Mesothelial cell of epicardium (in vitro differentiated cells): ENCODE results near the gene MARK3. TPM values are rescaled to one million over a fixed set of nuclear protein-coding genes. Genes with fewer than 3 reads are reported as not detected.

ENCODE experiments used
- DNase-seq, 2 experiments: peaks; one replicate each; pipeline ENCODE4 v3.0.0; 2021; ENCODE audit warnings: low spot score in 2 of 2; ENCODE audit not compliant: unreplicated experiment in 2 of 2
- H3K27ac Mint-ChIP-seq: 2 replicates; pipeline ENCODE4 v1.8.0; 2021; ENCODE audit warnings: mixed read lengths
- H3K27me3 Mint-ChIP-seq: 2 replicates; pipeline ENCODE4 v1.8.0; 2021; ENCODE audit warnings: low read depth, mixed read lengths
- H3K36me3 Mint-ChIP-seq: 2 replicates; pipeline ENCODE4 v1.8.0; 2021; ENCODE audit warnings: mixed read lengths
- H3K4me1 Mint-ChIP-seq: 2 replicates; pipeline ENCODE4 v1.8.0; 2021; ENCODE audit warnings: mixed read lengths
- H3K4me3 Mint-ChIP-seq: 2 replicates; pipeline ENCODE4 v1.8.0; 2021; ENCODE audit warnings: mild to moderate bottlenecking, moderate library complexity, mixed read lengths
- H3K9me3 Mint-ChIP-seq: 2 replicates; pipeline ENCODE4 v1.8.0; 2021; ENCODE audit warnings: mixed read lengths
- total RNA-seq: library from RNA; stranded (reverse); gene quantifications from 3 replicates; pipeline ENCODE4 v1.2.1, GENCODE V29; 2021
- TF ChIP-seq, protein P1 (sequence below): fragments of 200-600 bp; sonication (generic); IDR thresholded peaks from one replicate; pipeline ENCODE4 v1.5.0; 2021; ENCODE audit warnings: antibody characterized with exemption; ENCODE audit not compliant: unreplicated experiment

Gene MARK3
- total RNA-seq, 1 donor from 2014 or later: 125 TPM

DNA sequence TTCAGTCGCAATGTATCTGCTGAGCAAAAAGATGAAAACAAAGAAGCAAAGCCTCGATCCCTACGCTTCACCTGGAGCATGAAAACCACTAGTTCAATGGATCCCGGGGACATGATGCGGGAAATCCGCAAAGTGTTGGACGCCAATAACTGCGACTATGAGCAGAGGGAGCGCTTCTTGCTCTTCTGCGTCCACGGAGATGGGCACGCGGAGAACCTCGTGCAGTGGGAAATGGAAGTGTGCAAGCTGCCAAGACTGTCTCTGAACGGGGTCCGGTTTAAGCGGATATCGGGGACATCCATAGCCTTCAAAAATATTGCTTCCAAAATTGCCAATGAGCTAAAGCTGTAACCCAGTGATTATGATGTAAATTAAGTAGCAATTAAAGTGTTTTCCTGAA lies 117.7 kb downstream of the MARK3 start:
- no peak overlapping the region for H3K4me3 Mint-ChIP-seq
- peaks cover 42% of the 10 kb centered on the region for H3K36me3 Mint-ChIP-seq
- no peaks in the 10 kb centered on the region for H3K4me1 Mint-ChIP-seq
- no peak overlapping the region for H3K27ac Mint-ChIP-seq
- no peak for DNase-seq
- H3K27me3 Mint-ChIP-seq: no peaks in the 10 kb centered on the region
- TF ChIP-seq, protein P1, sequence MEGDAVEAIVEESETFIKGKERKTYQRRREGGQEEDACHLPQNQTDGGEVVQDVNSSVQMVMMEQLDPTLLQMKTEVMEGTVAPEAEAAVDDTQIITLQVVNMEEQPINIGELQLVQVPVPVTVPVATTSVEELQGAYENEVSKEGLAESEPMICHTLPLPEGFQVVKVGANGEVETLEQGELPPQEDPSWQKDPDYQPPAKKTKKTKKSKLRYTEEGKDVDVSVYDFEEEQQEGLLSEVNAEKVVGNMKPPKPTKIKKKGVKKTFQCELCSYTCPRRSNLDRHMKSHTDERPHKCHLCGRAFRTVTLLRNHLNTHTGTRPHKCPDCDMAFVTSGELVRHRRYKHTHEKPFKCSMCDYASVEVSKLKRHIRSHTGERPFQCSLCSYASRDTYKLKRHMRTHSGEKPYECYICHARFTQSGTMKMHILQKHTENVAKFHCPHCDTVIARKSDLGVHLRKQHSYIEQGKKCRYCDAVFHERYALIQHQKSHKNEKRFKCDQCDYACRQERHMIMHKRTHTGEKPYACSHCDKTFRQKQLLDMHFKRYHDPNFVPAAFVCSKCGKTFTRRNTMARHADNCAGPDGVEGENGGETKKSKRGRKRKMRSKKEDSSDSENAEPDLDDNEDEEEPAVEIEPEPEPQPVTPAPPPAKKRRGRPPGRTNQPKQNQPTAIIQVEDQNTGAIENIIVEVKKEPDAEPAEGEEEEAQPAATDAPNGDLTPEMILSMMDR: no peak
- H3K9me3 Mint-ChIP-seq: no peaks in the 10 kb centered on the region

DNA sequence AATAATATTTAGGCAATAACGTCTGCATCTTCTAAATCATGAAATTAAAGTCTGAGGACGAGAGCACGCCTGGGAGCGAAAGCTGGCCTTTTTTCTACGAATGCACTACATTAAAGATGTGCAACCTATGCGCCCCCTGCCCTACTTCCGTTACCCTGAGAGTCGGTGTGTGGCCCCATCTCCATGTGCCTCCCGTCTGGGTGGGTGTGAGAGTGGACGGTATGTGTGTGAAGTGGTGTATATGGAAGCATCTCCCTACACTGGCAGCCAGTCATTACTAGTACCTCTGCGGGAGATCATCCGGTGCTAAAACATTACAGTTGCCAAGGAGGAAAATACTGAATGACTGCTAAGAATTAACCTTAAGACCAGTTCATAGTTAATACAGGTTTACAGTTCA lies 118.1 kb downstream of the MARK3 start:
- TF ChIP-seq, protein P1: no peak
- no peak for DNase-seq
- peaks cover 42% of the 10 kb centered on the region for H3K36me3 Mint-ChIP-seq
- no peaks in the 10 kb centered on the region for H3K9me3 Mint-ChIP-seq
- H3K4me3 Mint-ChIP-seq: no peak overlapping the region
- H3K4me1 Mint-ChIP-seq: no peaks in the 10 kb centered on the region
- no peak overlapping the region for H3K27ac Mint-ChIP-seq
- H3K27me3 Mint-ChIP-seq: no peaks in the 10 kb centered on the region

DNA sequence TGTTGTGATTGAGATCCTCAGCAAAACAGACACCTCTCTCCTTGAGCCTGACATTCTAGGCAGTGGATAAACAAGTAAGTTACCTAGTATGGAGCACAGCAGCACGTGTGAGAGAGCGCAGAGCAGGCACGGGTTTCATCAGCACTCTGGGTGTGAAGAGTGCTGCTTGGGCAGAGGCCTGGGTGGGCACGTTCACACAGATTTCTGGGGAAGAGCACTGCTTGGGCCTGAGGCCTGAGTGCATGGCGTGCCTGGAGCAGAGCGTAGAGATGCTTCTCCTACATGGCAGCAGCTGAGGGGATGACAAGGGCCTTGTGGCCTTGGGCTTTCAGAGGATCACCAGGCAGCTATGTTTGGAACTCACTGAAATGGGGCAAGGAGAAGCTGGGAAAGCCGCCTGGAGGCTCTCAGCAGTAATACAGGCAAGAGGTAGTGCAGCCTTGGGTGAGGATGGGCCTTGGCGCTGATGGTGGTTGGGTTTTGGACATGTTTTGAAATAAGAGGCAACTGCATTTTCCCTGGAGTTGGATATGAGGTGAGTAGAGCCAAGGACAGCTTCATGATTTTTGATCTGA lies 119.9 kb downstream of the MARK3 start:
- H3K9me3 Mint-ChIP-seq: no peaks in the 10 kb centered on the region
- DNase-seq: no peak
- TF ChIP-seq, protein P1: no peak
- H3K4me3 Mint-ChIP-seq: no peak overlapping the region
- no peak overlapping the region for H3K27ac Mint-ChIP-seq
- no peaks in the 10 kb centered on the region for H3K4me1 Mint-ChIP-seq
- peaks cover 46% of the 10 kb centered on the region for H3K36me3 Mint-ChIP-seq
- no peaks in the 10 kb centered on the region for H3K27me3 Mint-ChIP-seq

DNA sequence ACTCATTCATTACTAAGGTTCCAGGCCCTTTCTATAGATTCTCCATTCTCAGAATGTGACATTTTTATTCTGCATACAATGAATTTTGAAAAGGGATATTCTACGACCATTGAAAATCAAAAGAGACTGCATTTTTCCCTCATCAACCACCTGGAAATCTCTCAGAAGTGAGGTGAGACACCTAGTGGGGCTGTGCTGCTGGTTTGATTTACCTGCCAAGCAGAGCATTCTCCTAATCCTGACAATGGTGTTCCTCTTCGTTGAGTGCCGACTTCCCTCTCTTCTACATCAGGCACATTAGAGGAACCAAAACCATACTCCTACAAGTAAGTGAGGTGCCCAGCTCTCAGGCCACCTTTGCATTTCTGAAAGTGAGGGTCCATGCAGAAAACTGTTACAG lies 122.5 kb downstream of the MARK3 start:
- no peak overlapping the region for H3K4me3 Mint-ChIP-seq
- H3K36me3 Mint-ChIP-seq: peaks cover 38% of the 10 kb centered on the region
- TF ChIP-seq, protein P1: no peak
- H3K4me1 Mint-ChIP-seq: peaks cover 3% of the 10 kb centered on the region
- H3K9me3 Mint-ChIP-seq: no peaks in the 10 kb centered on the region
- DNase-seq: no peak
- H3K27ac Mint-ChIP-seq: no peak overlapping the region
- H3K27me3 Mint-ChIP-seq: no peaks in the 10 kb centered on the region

DNA sequence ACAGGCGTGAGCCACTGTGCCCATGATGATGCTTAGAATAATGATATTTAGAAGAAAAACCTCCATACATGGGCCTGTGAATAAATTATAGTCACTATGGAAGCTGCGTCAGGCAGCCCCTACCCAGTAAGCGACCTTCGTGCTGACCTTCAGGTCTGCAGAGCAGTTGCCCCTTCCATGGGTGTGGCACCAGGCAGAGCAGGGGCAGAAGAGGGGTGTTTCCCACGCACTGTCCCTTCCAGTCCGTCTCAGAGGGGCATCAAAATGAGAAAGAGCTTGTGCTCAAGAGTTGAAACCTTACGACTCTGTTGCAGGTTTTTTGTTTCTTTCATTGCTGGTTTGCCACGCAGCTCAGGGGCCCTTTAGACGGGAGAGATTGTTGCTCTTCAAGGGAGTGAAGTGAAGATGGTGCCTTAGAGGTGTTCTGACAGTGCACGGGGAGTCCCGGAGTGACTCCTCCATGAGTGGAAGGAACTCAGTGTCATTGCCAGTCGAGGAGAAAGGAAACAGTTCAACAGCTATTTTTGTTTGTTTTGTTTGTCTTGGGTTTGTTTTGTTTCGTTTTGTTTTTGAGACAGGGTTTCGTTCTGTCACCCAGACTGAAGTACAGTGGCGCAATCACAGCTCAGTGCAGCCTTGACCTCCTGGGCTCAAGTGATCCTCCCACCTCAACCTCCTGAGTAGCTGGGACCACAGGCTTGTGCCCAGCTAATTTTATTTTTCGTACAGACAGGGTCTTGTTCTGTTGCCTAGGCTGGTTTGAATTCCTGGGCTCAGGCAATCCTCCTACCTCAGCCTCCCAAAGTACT lies 123.5 kb downstream of the MARK3 start:
- TF ChIP-seq, protein P1: no peak
- H3K4me3 Mint-ChIP-seq: no peak overlapping the region
- no peaks in the 10 kb centered on the region for H3K9me3 Mint-ChIP-seq
- H3K27ac Mint-ChIP-seq: no peak overlapping the region
- no peak for DNase-seq
- H3K36me3 Mint-ChIP-seq: peaks cover 31% of the 10 kb centered on the region
- H3K4me1 Mint-ChIP-seq: peaks cover 3% of the 10 kb centered on the region
- no peaks in the 10 kb centered on the region for H3K27me3 Mint-ChIP-seq
